22Rv1 (cell line): ENCODE measurements around the gene STPG4.

Experiments used
- CTCF ChIP-seq: fragments of 450-650 bp; IDR thresholded peaks from 2 replicates; pipeline ENCODE4 v1.5.1; 2017; ENCODE audit warnings: mild to moderate bottlenecking
- ZFX ChIP-seq: fragments of 450-650 bp; IDR thresholded peaks from 2 replicates; pipeline ENCODE4 v1.6.1; 2017; ENCODE audit warnings: antibody characterized with exemption, borderline replicate concordance

- no peak for TF ChIP-seq CTCF
- TF ChIP-seq ZFX, result no peak
These were observed 20.6 kb downstream of the STPG4 start for GRCh38 chr2:47134386-47135090.
